SJSA1 (cell line): ENCODE measurements around the gene NCAM1. TPM values are rescaled to one million over a fixed set of nuclear protein-coding genes. Genes with fewer than 3 reads are reported as not detected.
"Not testable (repeated sequence)": the region's sequence is repeated elsewhere in the genome, so short reads cannot be mapped to it uniquely, and the experiment has no call there.

Source experiments
- DNase-seq, 2 experiments: peaks; one replicate each; pipeline ENCODE4 v3.0.0-alpha.2; 2015 to 2020; ENCODE audit warnings: low spot score in 2 of 2, low read depth in 1 of 2
- H3K27ac ChIP-seq: fragments of 250-450 bp; sonication (Bioruptor Pico); 2 replicates; pipeline ENCODE4 v1.5.1; 2020; ENCODE audit warnings: mild to moderate bottlenecking, moderate library complexity
- H3K27me3 ChIP-seq: fragments of 250-450 bp; sonication (Bioruptor Pico); replicated peaks from 2 replicates; pipeline ENCODE4 v1.5.1; 2020; ENCODE audit warnings: mild to moderate bottlenecking, moderate library complexity
- H3K36me3 ChIP-seq: fragments of 250-450 bp; sonication (Bioruptor Pico); 2 replicates; pipeline ENCODE4 v1.5.1; 2020; ENCODE audit warnings: mild to moderate bottlenecking
- H3K4me1 ChIP-seq: fragments of 250-450 bp; sonication (Bioruptor Pico); replicated peaks from 2 replicates; pipeline ENCODE4 v1.6.1; 2021; ENCODE audit warnings: mild to moderate bottlenecking
- H3K4me3 ChIP-seq: fragments of 250-450 bp; sonication (Bioruptor Pico); 2 replicates; pipeline ENCODE4 v1.5.1; 2020; ENCODE audit warnings: mild to moderate bottlenecking
- H3K9me3 ChIP-seq: fragments of 250-450 bp; sonication (Bioruptor Pico); replicated peaks from 2 replicates; pipeline ENCODE4 v1.5.1; 2020; ENCODE audit warnings: mild to moderate bottlenecking
- total RNA-seq: library from RNA; depleted of rRNA; stranded (reverse); fragments of >200 nt; shearing (Covaris generic); gene quantifications from 2 replicates; pipeline ENCODE4 v1.2.3, GENCODE V29; 2014; rRNA removed

The NCAM1 gene
- 23.7 and 33.0 TPM in 2 replicates for total RNA-seq

DNA sequence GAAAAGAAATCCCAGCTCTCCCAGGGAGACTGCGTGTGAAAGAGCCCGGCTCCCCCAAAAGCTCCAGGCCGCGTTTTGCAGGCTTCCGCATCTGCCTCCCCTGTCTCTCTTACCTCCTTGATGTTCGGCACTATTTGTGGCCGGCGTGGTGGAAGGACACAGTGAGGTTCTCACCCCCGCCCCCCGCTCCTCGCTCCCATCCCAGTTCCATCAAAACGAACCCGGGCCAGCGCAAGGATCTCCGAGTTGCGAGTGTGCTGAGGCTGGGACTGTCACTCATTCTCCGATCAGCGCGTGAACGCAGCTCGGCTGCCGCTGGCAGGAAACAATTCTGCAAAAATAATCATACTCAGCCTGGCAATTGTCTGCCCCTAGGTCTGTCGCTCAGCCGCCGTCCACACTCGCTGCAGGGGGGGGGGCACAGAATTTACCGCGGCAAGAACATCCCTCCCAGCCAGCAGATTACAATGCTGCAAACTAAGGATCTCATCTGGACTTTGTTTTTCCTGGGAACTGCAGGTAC lies at the start of gene NCAM1:
TSS of gene NCAM1 (plus strand) at position 275 of the 523 bp plus-strand sequence.
- H3K4me1 ChIP-seq, result peaks cover 12% of the 10 kb centered on the region; the same call in 1 of the 2 replicates
- DNase-seq, result peak; percentile 90
- no peaks in the 10 kb centered on the region for H3K9me3 ChIP-seq
- H3K27ac ChIP-seq, result no peak within 1 kb of the TSS
- no peaks in the 10 kb centered on the region for H3K27me3 ChIP-seq
- H3K4me3 ChIP-seq, result peak within 1 kb of the TSS; percentile 63
- H3K36me3 ChIP-seq, result no peaks in the 10 kb centered on the region

DNA sequence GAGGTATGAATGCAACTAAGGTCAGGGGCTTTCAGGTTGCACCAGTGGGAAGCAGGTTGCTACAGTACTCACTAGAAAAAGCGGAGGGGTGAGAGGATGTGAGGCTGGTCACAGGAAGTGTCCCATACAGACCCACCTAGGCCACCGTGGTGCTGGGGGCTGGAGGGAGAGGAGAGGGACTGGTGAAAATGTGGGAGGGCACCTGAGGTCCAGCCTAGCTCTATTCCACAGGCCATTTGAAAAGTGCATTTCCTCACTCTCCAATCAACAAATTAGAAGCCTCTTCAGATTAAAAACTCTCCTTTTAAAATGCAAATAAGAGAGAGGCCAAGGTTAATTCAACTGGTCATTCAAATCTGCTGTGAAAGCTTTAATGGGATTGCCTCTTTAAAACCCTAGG lies 38.6 kb upstream of the NCAM1 start:
- DNase-seq, result no peak
- no peaks in the 10 kb centered on the region for H3K36me3 ChIP-seq
- H3K4me3 ChIP-seq, result no peak overlapping the region
- H3K4me1 ChIP-seq, result no peaks in the 10 kb centered on the region
- no peaks in the 10 kb centered on the region for H3K9me3 ChIP-seq
- no peak overlapping the region for H3K27ac ChIP-seq
- no peaks in the 10 kb centered on the region for H3K27me3 ChIP-seq

DNA sequence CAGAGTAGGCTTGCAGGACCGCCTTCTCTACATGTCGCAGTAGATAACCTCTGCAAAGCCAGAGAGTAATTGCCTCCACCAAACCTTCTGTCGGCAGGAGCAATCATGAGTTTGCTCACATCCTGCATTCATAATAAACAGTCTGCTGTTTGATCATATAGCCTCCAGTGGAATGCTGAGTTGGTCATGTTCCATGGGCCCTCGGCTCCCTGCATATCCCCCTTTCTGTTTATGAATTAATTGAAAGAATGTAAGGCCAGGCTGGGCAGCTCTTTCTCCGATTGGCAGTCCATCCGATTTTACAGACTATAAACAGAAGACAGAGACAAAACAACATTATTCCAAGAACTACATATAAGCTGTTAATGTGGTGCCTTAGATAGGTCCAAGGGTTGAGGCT lies 36.4 kb upstream of the NCAM1 start:
- H3K27ac ChIP-seq, H3K4me3 ChIP-seq, H3K36me3 ChIP-seq, H3K4me1 ChIP-seq, DNase-seq, H3K9me3 ChIP-seq, H3K27me3 ChIP-seq: not testable (repeated sequence)

DNA sequence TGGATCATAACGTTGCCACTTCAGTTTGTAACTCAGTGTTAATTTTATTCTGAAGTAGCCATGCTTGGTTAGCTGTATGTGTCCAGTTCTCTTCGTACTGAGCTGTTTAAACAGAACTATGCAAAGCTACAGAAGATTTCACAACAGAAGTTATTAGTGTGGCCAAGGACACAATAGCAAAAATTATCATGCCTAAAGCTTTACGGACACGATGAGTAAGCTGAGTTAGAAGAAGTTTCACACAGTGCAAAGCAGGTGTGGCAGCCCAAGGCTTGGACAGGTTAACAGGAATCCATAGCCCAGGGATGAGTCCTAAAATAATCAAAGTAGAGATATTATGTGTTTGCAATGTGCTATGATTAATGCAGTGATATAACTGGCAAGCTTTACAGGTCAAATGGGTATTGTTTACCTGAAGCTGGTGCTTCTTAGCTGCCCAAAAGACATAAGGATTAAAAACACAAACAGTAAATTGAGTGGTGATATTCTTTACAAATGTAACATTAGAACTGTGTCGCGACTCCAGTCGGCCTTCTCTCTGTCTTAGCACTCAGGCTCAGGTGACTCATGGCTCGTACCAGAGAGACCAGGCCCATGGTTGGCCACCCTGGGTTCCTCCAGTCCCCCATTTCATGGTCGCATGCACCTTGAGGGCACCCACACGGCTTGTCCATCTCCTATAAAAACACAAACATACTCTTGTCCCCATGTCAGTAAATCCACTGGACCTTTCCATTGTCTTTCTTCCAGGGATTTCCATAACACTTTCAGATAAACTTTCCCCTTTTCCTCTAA lies 35.5 kb upstream of the NCAM1 start:
- Histone ChIP-seq H3K9me3 (no peaks in the 10 kb centered on the region), H3K4me1 (no peaks in the 10 kb centered on the region), H3K27me3 (no peaks in the 10 kb centered on the region), H3K4me3 (no peak overlapping the region), H3K36me3 (no peaks in the 10 kb centered on the region), H3K27ac (no peak overlapping the region)
- no peak for DNase-seq

DNA sequence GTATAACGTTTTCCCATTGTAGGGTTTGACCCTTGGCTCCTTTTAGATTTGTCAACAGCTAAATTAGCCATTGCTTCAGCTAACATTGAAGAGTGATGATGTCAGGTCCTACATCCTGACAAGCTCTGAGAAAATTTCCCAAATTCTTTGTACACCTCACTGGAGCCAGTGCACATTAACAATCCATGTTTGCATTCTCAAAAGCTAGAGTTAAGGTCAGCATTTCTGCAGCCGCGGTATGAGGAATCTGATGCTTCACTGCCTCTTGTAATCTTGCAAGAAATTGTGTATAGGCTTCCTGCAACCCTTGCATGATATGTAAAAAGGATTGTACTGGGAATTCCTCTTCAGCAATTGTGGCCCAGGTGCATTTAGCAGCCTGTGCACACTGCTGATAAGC lies 33.1 kb upstream of the NCAM1 start:
- Histone ChIP-seq H3K4me1 (no peaks in the 10 kb centered on the region), H3K4me3 (no peak overlapping the region), H3K27me3 (no peaks in the 10 kb centered on the region), H3K27ac (no peak overlapping the region), H3K36me3 (no peaks in the 10 kb centered on the region), H3K9me3 (no peaks in the 10 kb centered on the region)
- DNase-seq, result no peak

DNA sequence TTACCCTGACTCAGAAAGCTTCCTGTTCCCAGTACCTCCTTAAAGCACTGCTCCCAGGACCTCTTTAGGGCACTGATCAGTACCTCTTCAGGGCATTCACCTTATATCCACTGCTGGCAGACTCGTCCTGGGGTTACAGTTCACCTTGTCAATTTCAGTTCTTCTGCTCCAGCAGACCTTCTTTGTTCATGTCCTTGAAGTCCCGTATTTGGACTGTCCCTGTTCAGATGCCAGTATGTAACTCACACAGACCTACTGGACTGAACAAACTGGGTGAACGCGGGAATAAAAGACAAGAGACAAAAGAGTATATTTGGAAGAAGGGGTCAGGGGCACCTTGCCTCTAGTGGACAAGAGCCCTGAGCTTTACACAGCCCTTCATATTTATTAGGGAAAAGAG lies 31.8 kb upstream of the NCAM1 start:
- no peak for DNase-seq
- no peaks in the 10 kb centered on the region for H3K27me3 ChIP-seq
- H3K27ac ChIP-seq, result no peak overlapping the region
- no peaks in the 10 kb centered on the region for H3K36me3 ChIP-seq
- H3K9me3 ChIP-seq, result no peaks in the 10 kb centered on the region
- no peak overlapping the region for H3K4me3 ChIP-seq
- no peaks in the 10 kb centered on the region for H3K4me1 ChIP-seq

DNA sequence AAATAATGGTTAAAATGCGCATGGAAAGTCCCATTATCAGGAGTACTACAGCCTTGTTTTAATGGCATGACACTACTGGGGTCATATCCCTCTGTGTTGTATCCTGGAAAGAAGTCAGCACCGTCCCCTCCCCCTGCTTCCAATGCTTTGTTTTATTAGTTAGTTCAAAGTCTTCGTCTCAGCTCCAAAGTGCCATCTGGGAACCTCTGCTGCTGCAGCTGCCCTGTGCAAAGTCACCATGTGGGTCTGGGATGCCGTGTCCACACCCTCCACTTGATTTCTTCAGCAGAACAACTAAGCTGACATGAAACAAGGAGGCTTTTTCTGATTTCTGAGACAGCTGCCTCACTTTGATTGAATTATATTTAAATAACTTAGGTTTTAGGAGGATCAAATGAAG lies 29.5 kb upstream of the NCAM1 start:
- Histone ChIP-seq H3K36me3 (no peaks in the 10 kb centered on the region), H3K9me3 (no peaks in the 10 kb centered on the region), H3K4me1 (no peaks in the 10 kb centered on the region), H3K27ac (no peak overlapping the region), H3K4me3 (no peak overlapping the region), H3K27me3 (no peaks in the 10 kb centered on the region)
- no peak for DNase-seq

DNA sequence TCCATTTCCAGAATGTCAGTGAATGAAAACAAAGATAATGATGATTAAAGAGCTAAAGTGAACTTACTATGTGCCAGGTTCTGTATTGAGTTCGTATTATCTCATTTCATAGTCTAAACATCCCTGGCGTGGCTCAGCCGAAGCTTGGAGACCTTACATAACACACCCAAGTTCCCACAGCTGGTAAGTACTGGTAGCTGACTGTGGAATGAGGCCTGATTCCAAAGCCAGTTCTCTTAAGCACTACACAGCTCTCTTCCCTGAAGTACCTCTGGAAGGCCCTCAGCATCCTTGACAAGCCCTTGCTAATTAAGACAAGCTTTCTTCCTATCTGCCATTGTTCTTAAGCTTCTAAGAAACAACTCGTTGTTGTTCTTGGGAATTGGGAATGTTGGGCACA lies 28.6 kb upstream of the NCAM1 start:
- Histone ChIP-seq H3K27me3 (no peaks in the 10 kb centered on the region), H3K4me3 (no peak overlapping the region), H3K36me3 (no peaks in the 10 kb centered on the region), H3K9me3 (no peaks in the 10 kb centered on the region), H3K27ac (no peak overlapping the region), H3K4me1 (no peaks in the 10 kb centered on the region)
- no peak for DNase-seq

DNA sequence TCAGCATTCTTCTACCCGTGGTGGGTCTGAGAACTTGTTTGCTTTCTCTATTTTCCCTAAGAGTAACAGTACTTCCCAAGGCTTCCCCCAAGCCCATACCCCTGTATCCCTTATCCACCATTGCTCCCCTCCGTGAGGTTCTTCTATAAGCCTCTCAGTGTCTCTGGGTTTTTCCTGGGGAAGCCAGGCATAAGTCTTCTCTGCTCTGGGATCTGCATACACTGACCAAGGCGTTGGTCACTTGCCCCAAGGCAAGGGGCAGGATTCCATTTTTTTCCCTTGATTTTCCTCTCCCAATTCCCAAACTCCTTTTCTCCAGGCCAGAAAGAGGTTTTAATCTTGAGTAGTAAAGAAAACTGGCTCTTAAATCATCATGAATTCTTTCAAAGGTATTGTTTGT lies 27.2 kb upstream of the NCAM1 start:
- H3K4me3 ChIP-seq, result no peak overlapping the region
- DNase-seq, result no peak

DNA sequence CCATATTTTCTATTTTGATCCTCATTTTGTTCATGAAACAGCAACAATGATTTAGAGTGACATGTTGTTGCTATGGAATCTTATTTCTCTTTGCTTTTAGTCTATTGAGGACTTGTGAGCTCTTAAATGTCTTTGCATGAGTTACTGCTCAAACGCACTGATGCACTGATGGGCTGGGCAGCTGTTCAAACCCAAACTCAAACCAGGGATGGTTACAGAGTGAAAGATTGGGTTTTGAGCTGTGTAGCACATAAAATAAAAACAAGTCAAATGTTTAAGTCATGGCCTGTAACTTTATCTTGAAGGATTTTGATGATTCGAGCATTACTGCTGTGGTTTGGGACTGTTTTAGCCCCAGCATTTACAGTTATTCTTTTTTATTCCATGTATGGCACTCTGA lies 20.1 kb upstream of the NCAM1 start:
- Histone ChIP-seq H3K36me3 (no peaks in the 10 kb centered on the region), H3K27ac (no peak overlapping the region), H3K27me3 (no peaks in the 10 kb centered on the region), H3K4me1 (no peaks in the 10 kb centered on the region), H3K9me3 (no peaks in the 10 kb centered on the region), H3K4me3 (no peak overlapping the region)
- DNase-seq, result no peak

More for the DNA sequence above, 27.2 kb upstream of the NCAM1 start:
- Histone ChIP-seq H3K4me1 (no peaks in the 10 kb centered on the region), H3K36me3 (no peaks in the 10 kb centered on the region), H3K9me3 (no peaks in the 10 kb centered on the region), H3K27ac (no peak overlapping the region), H3K27me3 (no peaks in the 10 kb centered on the region)

DNA sequence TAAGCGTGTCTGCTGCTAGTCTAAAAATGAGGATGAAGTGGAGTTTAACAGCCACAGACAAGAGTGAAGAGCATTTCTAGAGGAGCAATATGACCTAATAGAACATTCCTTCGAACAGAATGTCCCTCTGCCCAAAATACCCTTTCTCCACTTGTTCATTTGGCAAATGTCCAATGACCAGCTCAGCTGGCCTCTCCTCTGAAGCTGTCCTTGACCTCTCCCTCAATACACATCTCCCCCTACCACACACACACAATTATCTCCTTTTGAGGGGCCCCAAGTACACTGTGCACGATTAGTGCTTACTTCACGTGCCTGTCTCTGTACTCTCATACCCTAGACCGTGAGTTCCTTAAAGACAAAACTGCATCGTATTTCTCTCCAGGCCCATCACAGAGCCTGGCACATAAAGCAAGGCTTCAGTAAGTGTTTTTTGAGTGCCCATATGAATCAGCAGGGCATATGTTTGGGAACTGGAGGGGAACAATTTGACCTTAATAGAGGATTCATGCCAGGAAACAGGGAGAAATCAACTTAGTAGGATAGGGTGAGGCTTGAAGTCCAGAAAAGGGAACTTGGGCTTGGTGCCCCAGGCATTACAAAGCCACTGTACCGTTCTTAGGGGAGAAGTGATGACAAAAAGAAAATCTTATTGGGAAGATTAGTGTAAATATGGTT lies 18.1 kb upstream of the NCAM1 start:
- Histone ChIP-seq H3K36me3 (no peaks in the 10 kb centered on the region), H3K27me3 (no peaks in the 10 kb centered on the region), H3K4me3 (no peak overlapping the region), H3K9me3 (no peaks in the 10 kb centered on the region), H3K27ac (no peak overlapping the region), H3K4me1 (no peaks in the 10 kb centered on the region)
- no peak for DNase-seq

DNA sequence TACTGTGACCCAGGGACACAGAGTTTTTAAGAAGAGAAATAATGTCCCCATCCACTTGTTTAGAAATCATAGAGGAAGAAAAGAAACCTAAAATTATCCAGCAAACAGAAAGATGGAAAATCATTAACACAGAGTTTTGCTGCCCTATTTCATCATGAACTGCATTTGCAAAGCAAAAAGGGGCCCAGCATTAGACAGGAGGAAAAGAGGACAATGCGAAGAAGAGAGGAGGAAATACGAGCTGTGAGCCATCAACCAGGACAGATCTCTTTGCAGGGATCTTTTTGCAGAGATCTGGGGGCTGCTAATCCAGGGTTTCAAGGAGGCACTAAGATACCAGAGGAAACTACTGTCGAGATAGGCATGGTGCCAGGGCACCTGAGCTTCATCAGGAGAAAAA lies 14.4 kb upstream of the NCAM1 start:
- H3K4me3 ChIP-seq, result no peak overlapping the region
- no peaks in the 10 kb centered on the region for H3K36me3 ChIP-seq
- H3K4me1 ChIP-seq, result no peaks in the 10 kb centered on the region
- no peaks in the 10 kb centered on the region for H3K9me3 ChIP-seq
- no peak for DNase-seq
- H3K27ac ChIP-seq, result no peak overlapping the region
- H3K27me3 ChIP-seq, result no peaks in the 10 kb centered on the region

DNA sequence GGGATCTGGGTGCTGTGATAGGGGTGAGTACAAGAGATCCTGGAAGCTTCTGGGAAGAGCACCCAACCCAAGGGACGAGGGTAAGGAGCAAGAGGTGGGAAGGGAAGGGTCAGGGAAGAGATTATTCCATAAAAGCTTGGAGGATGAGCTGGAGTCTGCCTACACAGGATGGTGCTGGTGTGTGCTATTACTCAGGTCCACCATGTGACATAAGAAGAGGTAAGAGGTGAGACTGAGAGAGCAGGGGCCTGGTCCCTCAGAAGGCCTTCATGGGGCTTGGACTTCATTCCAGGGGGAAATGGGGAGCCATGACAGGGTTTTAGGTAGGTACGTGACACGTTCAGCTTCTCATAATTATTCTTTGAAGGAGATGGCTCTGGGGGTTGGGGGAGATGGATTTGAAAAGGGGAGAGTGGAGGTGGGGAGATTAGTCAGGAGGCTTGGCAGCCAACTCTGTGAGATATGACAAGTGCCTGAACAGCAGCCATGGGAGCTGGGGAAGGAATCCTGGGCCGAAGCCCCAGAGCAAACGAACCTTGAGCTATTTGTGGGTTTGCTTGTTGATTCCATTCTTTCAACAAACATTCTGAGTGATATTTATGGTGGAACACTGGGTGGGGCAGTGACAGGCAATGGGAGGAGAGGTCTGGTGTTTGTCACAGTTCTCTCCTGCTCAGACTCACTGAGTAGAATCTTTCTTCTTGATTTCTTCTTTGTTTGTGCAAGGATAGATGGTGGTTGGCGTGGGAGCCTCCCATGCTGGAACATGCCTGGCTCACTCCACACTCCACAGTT lies 11.2 kb upstream of the NCAM1 start:
- Histone ChIP-seq H3K4me1 (no peaks in the 10 kb centered on the region), H3K9me3 (no peaks in the 10 kb centered on the region), H3K27ac (no peak overlapping the region), H3K36me3 (no peaks in the 10 kb centered on the region), H3K4me3 (no peak overlapping the region), H3K27me3 (no peaks in the 10 kb centered on the region)
- DNase-seq, result no peak

DNA sequence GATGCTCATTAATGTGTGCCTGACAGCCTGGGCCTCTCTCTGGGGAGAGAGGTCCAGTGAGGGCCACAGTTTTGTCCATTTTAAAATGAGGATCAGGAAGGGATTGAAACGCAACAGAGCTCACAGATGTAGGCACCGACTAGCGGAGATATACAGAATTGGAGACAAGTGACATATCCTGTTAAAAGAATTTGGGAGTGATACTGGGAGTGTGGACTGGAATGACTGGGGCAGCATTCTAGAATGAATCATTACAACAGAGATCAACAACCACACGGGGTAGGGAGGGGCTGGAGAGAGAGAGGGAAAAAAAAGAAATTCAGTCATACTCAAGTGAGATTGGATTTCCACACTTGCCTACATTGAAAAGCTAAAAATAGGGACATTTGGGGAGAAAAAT lies 2.5 kb upstream of the NCAM1 start:
- H3K27ac ChIP-seq, result no peak overlapping the region
- H3K9me3 ChIP-seq, result no peaks in the 10 kb centered on the region
- no peaks in the 10 kb centered on the region for H3K27me3 ChIP-seq
- peak; percentile 51 to 60 for DNase-seq
- H3K4me3 ChIP-seq, result no peak overlapping the region
- H3K4me1 ChIP-seq, result peaks cover 11% of the 10 kb centered on the region; the same call in 1 of the 2 replicates
- H3K36me3 ChIP-seq, result no peaks in the 10 kb centered on the region
